ENCODE results near the gene TXNRD2.

DNA sequence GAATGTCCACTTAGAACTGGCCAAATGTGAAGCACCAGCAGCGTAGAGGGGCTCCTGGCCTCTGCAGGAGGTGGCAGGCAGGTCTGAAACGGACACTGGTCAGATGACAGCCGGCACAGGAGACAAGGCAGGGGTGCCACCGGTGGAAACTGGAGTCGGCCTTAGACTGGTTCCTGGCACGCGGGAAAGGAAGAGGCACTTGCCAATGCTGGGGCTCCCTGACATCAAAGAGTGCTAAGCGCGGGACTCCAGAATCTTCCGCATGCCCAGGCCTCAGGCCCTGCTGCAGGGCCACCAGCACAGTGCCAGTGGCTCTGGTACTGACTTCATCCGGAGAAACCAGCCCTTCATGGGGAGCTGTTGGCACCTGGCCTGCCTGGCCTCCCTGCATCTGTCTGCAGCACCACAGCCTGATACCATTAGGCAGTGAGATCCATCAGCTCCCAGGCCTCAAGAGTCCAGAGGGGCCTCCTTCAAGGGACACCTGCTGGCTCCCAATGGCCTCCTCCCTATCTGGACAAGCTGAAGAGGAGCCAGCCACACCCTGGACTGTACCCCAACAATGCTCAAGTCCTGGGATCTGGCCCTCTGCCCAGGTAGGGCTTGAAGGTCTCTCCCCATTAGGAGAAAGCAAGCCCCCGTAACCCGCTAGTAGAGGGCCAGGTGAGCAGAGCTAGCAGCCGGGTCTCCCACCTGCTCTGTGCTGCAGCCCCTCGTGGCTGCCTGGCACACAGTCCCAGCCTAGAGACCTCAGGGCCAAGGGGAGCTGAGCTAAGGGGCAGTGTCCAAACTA is 57.3 kb downstream of the TXNRD2 start:
- TF ChIP-seq POLR2AphosphoS5 (IDR thresholded peaks at IDR 0.05; ENCODE audit: low read length) = no peak
- no peak for TF ChIP-seq NR2C1 (IDR thresholded peaks at IDR 0.05)
- no peak for TF ChIP-seq SIN3A (IDR thresholded peaks at IDR 0.05; ENCODE audit: low read depth, low read length)
- TF ChIP-seq CTCF (IDR thresholded peaks at IDR 0.05 in 2 of 3, conservative IDR thresholded peaks at IDR 0.05 in 1 of 3; ENCODE audit: control insufficient read depth in 2 of 3, extremely low read depth in 1 of 3, insufficient read depth in 1 of 3, low read depth in 3 of 3, low read length in 3 of 3) = no peak
